Activated CD4-positive, alpha-beta T cell treated with anti-CD3 and anti-CD28 coated beads for 36 hours (primary cell): ENCODE measurements around the gene BBOX1. TPM values are rescaled to one million over a fixed set of nuclear protein-coding genes. Genes with fewer than 3 reads are reported as not detected.
"Not testable (repeated sequence)": the region's sequence is repeated elsewhere in the genome, so short reads cannot be mapped to it uniquely, and the experiment has no call there.

Experiments used
- ATAC-seq: fragments of 200-7000 bp; cut with Tn5 transposase; one replicate; pipeline ENCODE4 v1.10.0; 2021; ENCODE audit warnings: mild to moderate bottlenecking, moderate library complexity
- CTCF ChIA-PET: fragments of 350-600 bp; sonication (Branson Sonifier 250); formaldehyde crosslinking; loops from one replicate; lab custom pipeline; 2021; ENCODE audit warnings: antibody characterized with exemption; lab: Charles Lee
- POLR2A ChIA-PET: fragments of 350-600 bp; sonication (Branson Sonifier 250); formaldehyde crosslinking; loops from one replicate; lab custom pipeline; 2021; ENCODE audit warnings: antibody characterized with exemption, inconsistent platforms; lab: Charles Lee
- DNase-seq: peaks from one replicate; pipeline ENCODE4 v3.0.0-alpha.2; 2020
- H3K27ac Mint-ChIP-seq: one replicate; pipeline ENCODE4 v1.8.0; 2021; ENCODE audit warnings: mixed read lengths
- H3K27me3 Mint-ChIP-seq: one replicate; pipeline ENCODE4 v1.8.0; 2021; ENCODE audit warnings: mixed read lengths
- H3K36me3 Mint-ChIP-seq: one replicate; pipeline ENCODE4 v1.8.0; 2021; ENCODE audit warnings: low read depth, mixed read lengths
- H3K4me1 Mint-ChIP-seq: one replicate; pipeline ENCODE4 v1.8.0; 2021; ENCODE audit warnings: mixed read lengths
- H3K4me3 Mint-ChIP-seq: one replicate; pipeline ENCODE4 v1.8.0; 2021; ENCODE audit warnings: mild to moderate bottlenecking, moderate library complexity, mixed read lengths
- H3K9me3 Mint-ChIP-seq: one replicate; pipeline ENCODE4 v1.8.0; 2021; ENCODE audit warnings: low read depth, mixed read lengths
- intact Hi-C, 2 experiments: fragments of 100-400 bp; cut with DNase I in 1 of 2; cut with micrococcal nuclease in 1 of 2; formaldehyde crosslinking; loops; one replicate each; pipeline versions ENCODE4 v1.14.2 to v1.15.1; 2022 to 2024; cut with DNase I, micrococcal nuclease
- total RNA-seq, 2 experiments: library from RNA; stranded (reverse); gene quantifications; one replicate each; pipeline ENCODE4 v1.2.3, GENCODE V29; 2021

The BBOX1 gene, protein sequence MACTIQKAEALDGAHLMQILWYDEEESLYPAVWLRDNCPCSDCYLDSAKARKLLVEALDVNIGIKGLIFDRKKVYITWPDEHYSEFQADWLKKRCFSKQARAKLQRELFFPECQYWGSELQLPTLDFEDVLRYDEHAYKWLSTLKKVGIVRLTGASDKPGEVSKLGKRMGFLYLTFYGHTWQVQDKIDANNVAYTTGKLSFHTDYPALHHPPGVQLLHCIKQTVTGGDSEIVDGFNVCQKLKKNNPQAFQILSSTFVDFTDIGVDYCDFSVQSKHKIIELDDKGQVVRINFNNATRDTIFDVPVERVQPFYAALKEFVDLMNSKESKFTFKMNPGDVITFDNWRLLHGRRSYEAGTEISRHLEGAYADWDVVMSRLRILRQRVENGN
- total RNA-seq: not detected

DNA sequence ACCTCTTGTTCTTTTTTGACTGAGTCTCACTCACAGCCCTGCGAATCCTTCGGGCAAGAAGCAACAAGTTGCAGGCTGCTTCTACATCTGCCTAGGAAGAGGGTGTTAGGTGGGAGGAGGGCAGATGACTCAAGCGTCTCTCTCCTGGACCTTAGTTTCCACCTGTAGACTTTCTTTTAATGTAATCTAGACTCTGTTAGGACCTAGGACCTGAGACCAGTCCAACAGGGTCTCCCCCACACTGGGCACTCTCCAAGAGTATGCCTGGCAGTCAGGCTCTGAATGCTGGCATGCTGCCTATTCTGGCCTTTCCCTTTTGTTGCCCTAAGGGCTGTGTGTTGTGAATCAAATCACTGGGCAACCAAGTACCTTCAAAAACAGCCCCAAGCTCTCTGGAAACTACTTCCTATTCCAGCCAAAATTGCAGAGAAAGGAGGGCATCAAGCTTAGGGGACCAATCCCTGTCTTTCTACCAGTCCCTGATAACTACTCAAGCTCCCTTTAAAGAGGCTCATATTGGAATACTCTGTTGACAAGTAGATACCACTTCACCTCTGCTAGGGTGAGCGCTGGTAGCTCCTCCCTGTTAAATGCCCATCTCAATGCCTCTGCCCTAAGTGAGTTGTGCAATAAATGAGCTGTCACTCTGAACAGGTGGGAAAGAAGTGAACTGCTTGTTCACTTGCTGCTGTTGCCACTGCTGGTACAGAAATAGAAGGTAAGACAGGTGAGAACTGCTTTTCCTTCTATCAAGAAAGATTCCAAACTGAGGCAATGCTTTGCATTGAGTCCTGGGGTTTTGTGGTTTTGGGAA lies at the start of gene BBOX1:
Gene BBOX1 (plus strand): TSS at position 514 of the 814 bp plus-strand sequence. CDS start 14,616 bp downstream, outside the sequence.
- intact Hi-C loops: no loop called here
- H3K4me1 Mint-ChIP-seq: no peaks in the 10 kb centered on the region
- ATAC-seq: no peak

DNA sequence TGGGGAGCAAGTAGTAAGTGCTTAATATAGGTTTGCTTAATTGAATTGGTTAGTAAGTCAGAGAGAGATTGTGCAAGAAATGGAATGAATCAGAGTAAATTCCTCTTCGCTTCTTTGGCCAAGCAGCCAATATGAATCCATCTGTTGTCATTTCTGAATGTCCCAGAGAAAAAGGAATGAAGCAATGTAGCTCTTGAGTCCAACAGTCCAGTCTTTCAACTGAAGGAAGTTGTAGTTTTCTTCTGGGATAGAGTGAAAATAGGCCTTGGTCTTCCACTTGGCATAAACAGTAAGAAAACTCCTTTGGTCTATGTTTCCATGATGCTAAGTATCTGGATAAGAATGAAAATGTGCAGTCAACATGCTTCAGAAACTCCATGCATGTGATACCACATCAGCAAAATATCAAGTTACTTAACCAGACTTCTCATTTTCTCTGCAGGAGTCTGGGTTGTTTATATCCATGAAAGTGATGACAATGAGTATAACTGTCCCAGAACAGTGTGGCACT lies 48.5 kb upstream of the BBOX1 start:
- Mint-ChIP-seq H3K36me3 (no peaks in the 10 kb centered on the region), H3K27me3 (peaks cover 5% of the 10 kb centered on the region), H3K4me1 (no peaks in the 10 kb centered on the region), H3K27ac (no peak overlapping the region), H3K9me3 (peaks cover 4% of the 10 kb centered on the region), H3K4me3 (no peak overlapping the region)
- DNase-seq (no peak), ATAC-seq (no peak)
- POLR2A ChIA-PET: no interaction called here
- CTCF ChIA-PET: no interaction called here
- intact Hi-C loops: no loop called here

More for the DNA sequence above, at the start of gene BBOX1:
- Mint-ChIP-seq H3K27me3 (no peaks in the 10 kb centered on the region), H3K27ac (no peak within 1 kb of the TSS), H3K4me3 (no peak within 1 kb of the TSS), H3K36me3 (no peaks in the 10 kb centered on the region), H3K9me3 (peaks cover 8% of the 10 kb centered on the region)
- CTCF ChIA-PET: interaction anchor here (0.5 kb wide), 1 partner anchor 27 kb away, joined by 3 read pairs; no protein-coding TSS in a partner anchor
- DNase-seq: no peak
- POLR2A ChIA-PET: no interaction called here

DNA sequence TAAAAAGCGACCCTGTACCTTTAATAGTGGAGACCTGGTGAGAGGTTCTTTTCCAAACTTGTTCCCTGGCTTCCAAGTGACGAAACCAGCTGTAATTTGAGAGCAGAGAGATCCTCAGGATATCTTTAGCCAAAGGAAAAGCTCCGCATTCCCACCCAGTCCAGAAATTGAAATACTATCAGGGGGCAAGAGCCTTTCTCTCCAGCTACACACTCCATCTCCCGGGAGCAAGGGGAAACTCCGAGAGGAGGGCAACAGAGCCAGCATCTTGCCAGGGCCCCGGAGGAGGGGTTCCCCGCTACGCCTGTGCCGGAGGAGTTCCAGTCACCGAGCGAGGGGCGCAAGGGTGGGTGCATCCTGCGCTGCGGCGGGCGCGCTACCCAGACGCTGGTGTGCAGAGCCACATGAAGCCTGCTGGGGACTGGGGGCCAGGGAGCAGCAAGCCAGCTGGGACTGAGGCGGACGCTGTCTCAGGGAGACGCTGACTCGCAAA lies 46.6 kb upstream of the BBOX1 start, which contains the start of gene FIBIN:
Gene FIBIN (plus strand): TSS at position 148 of the 493 bp plus-strand sequence. CDS start 415 bp downstream, outside the sequence.
- H3K4me1 Mint-ChIP-seq: no peaks in the 10 kb centered on the region
- ChIA-PET POLR2A (no interaction called here), CTCF (no interaction called here)
- DNase-seq (no peak), ATAC-seq (no peak)
- H3K27me3 Mint-ChIP-seq: peaks cover 5% of the 10 kb centered on the region
- H3K36me3 Mint-ChIP-seq: no peaks in the 10 kb centered on the region
- H3K27ac Mint-ChIP-seq: no peak within 1 kb of the TSS
- no peak within 1 kb of the TSS for H3K4me3 Mint-ChIP-seq
- no peaks in the 10 kb centered on the region for H3K9me3 Mint-ChIP-seq
- intact Hi-C loops: no loop called here

DNA sequence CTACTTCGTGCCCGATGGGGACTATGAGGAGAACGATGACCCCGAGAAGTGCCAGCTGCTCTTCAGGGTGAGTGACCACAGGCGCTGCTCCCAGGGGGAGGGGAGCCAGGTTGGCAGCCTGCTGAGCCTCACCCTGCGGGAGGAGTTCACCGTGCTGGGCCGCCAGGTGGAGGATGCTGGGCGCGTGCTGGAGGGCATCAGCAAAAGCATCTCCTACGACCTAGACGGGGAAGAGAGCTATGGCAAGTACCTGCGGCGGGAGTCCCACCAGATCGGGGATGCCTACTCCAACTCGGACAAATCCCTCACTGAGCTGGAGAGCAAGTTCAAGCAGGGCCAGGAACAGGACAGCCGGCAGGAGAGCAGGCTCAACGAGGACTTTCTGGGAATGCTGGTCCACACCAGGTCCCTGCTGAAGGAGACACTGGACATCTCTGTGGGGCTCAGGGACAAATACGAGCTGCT lies 46.0 kb upstream of the BBOX1 start:
- H3K4me3 Mint-ChIP-seq: no peak overlapping the region
- ChIA-PET POLR2A (no interaction called here), CTCF (interaction anchor here (0.6 kb wide), 1 partner anchor 130 kb away, joined by 3 read pairs; no protein-coding TSS in a partner anchor)
- intact Hi-C loops: no loop called here
- peaks cover 5% of the 10 kb centered on the region for H3K27me3 Mint-ChIP-seq
- no peak for ATAC-seq
- no peaks in the 10 kb centered on the region for H3K9me3 Mint-ChIP-seq
- no peaks in the 10 kb centered on the region for H3K4me1 Mint-ChIP-seq
- no peak overlapping the region for H3K27ac Mint-ChIP-seq
- no peaks in the 10 kb centered on the region for H3K36me3 Mint-ChIP-seq
- DNase-seq: no peak

DNA sequence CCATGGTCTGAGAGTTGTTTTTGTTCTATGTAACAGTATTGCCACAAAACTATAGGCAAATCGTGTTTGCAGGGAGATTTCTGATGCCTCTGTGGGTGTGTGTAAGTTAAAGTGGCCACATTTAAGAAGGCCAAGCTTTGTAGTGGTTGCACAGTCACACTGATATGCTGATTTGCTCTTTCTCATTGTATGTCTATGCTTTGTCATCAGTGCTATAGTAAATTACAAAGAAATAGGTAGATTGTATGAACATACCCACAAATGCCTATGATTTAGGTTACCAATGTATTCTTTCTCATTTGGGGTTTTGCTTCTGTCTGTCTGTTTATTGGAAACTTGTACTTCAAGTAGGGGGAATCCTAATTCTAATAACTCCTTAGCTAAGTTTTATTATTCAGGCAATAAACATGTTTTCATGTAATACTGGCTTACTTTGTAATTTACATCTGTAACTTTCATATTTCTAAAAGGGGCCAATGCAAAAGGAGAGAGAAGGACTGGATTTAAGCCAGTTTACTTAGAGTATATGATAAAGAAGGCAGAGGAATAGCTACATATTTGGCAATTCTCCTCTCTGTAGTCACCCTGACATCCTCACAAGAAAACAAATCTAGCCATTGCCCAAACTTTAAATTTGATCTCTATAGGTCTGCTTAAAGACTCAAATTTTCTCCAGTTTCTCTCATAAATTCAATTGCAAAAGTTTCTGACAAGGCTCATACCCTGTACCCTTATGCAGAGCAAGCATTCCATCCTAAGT lies 44.7 kb upstream of the BBOX1 start:
- Mint-ChIP-seq H3K27me3 (peaks cover 5% of the 10 kb centered on the region), H3K9me3 (no peaks in the 10 kb centered on the region), H3K27ac (no peak overlapping the region), H3K36me3 (no peaks in the 10 kb centered on the region), H3K4me1 (no peaks in the 10 kb centered on the region), H3K4me3 (no peak overlapping the region)
- ChIA-PET CTCF (interaction anchor here (0.6 kb wide), 1 partner anchor 1189 kb away, joined by 3 read pairs; no protein-coding TSS in a partner anchor), POLR2A (no interaction called here)
- intact Hi-C loops: no loop called here
- DNase-seq: no peak
- no peak for ATAC-seq

DNA sequence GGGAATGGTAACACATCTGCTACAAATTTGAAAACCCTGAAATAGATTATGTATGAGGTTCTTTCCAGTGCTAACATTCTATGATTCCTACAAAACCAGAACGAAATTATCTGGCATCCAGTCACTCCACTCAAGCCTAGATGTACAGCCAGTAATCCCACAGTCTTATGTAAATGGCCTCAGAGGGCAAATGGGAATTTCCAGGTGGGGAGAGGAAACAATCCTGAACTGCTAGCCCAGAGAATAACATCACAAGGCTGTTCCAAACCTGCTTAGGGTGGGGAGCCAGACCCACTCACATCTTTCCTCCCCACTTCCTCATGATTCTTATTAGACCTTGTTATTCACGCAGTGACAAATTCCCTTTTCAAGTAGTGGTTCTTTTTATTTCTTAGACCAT lies 43.2 kb upstream of the BBOX1 start:
- no peak for ATAC-seq
- H3K27me3 Mint-ChIP-seq: peaks cover 5% of the 10 kb centered on the region
- H3K27ac Mint-ChIP-seq: no peak overlapping the region
- no peaks in the 10 kb centered on the region for H3K9me3 Mint-ChIP-seq
- no peak for DNase-seq
- no peaks in the 10 kb centered on the region for H3K4me1 Mint-ChIP-seq
- intact Hi-C loops: no loop called here
- ChIA-PET CTCF (no interaction called here), POLR2A (no interaction called here)
- no peaks in the 10 kb centered on the region for H3K36me3 Mint-ChIP-seq
- no peak overlapping the region for H3K4me3 Mint-ChIP-seq

DNA sequence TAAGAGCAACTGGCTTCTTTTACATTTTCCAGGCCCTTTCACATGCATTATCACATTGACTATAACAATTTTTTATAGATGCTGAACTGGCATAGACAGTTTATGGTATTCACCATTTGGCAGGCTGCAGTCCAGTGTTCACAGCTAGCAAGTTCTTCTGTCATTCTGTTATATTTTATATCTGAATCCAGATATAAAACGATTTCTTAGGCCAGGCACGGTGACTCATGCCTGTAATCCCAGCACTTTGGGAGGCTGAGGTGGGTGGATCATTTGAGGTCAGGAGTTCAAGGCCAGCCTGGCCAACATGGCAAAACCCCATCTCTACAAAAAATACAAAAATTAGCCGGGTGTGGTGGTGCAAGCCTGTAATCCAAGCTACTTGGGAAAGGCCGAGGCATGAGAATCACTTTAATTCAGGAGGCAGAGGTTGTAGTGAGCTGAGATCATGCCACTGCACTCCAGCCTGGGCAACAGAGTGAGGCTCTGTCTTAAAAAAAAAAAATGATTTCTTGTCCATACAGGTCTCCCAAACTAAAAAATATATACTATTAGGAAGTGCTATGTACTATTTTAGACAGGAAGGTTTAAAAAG lies 39.4 kb upstream of the BBOX1 start:
- CTCF ChIA-PET, H3K9me3 Mint-ChIP-seq, H3K27ac Mint-ChIP-seq, H3K27me3 Mint-ChIP-seq, DNase-seq, H3K36me3 Mint-ChIP-seq, POLR2A ChIA-PET, intact Hi-C loops, H3K4me1 Mint-ChIP-seq, ATAC-seq, H3K4me3 Mint-ChIP-seq: not testable (repeated sequence)

DNA sequence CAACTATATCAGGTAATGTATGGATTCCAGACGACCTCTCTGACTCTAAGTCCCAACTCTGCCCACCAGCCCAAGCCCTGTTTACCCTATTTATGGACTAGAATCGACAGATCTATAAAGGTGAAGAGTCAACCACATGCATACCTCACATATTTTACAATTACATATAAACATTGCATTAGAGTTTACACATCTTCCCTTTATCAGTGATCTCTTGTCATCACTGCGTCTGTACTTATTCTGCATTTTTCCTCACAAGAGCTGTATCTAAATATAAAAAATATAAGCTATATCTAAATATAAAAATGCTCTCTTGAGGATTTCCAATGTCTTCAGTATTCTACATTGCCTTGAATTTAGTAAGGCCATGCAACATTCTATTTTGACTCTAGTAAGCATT lies 38.2 kb upstream of the BBOX1 start:
- Mint-ChIP-seq H3K27ac (no peak overlapping the region), H3K4me1 (no peaks in the 10 kb centered on the region), H3K27me3 (no peaks in the 10 kb centered on the region), H3K9me3 (no peaks in the 10 kb centered on the region), H3K36me3 (no peaks in the 10 kb centered on the region), H3K4me3 (no peak overlapping the region)
- POLR2A ChIA-PET: no interaction called here
- CTCF ChIA-PET: no interaction called here
- intact Hi-C loops: no loop called here
- ATAC-seq (no peak), DNase-seq (no peak)

DNA sequence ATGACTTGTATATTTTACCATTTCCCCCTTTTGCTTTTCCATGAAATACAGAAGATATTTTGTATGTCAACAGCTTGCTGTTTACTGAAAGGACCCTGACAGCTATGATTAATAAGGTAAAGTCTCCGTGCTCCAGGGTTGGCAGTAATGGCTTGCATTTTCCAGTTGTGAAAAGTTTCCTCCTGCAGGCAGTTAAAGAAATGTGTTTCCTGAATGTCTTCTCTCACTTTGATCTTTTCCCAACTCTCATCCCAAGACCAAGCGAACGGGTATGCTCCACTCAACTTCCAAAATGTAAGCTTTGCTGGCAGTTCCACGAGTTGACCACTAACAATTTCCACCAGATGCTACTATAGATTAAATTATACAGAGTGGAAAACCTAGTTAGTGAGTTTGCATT lies 37.8 kb upstream of the BBOX1 start:
- Mint-ChIP-seq H3K9me3 (no peaks in the 10 kb centered on the region), H3K27ac (no peak overlapping the region), H3K4me3 (no peak overlapping the region), H3K4me1 (no peaks in the 10 kb centered on the region), H3K36me3 (no peaks in the 10 kb centered on the region), H3K27me3 (no peaks in the 10 kb centered on the region)
- DNase-seq: no peak
- no peak for ATAC-seq
- intact Hi-C loops: no loop called here
- CTCF ChIA-PET: no interaction called here
- POLR2A ChIA-PET: no interaction called here

DNA sequence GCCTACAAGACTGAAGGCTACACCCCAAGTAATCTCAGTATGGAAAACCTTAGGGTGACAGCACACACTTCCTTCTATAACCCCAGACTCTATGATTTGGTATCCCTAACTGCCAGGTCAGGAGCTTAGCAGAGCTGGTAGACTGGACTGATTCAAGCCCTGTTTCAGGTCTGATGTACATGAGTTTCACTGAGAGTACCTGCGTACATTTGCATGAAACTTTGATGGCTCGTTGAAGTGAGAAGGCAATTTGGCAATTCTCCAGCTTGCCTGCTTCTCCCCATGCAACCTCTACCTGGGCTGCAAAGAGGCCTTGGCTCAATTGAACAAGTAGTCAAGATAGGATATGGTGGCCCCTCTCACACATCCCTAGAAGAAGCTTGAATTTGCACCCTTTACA lies 36.5 kb upstream of the BBOX1 start:
- no peak overlapping the region for H3K4me3 Mint-ChIP-seq
- ChIA-PET CTCF (no interaction called here), POLR2A (no interaction called here)
- intact Hi-C loops: no loop called here
- DNase-seq: no peak
- no peak for ATAC-seq
- H3K36me3 Mint-ChIP-seq: no peaks in the 10 kb centered on the region
- no peak overlapping the region for H3K27ac Mint-ChIP-seq
- H3K27me3 Mint-ChIP-seq: no peaks in the 10 kb centered on the region
- no peaks in the 10 kb centered on the region for H3K9me3 Mint-ChIP-seq
- no peaks in the 10 kb centered on the region for H3K4me1 Mint-ChIP-seq
